GM12892 (cell line): ENCODE results near the gene LAMA5.

Experiments used
- POLR2A ChIP-seq: IDR thresholded peaks from 2 replicates; pipeline ENCODE4 v1.6.1; 2011; ENCODE audit warnings: low read depth, low read length, control low read depth
- POLR2AphosphoS5 ChIP-seq: IDR thresholded peaks from 2 replicates; pipeline ENCODE4 v1.6.1; 2011; ENCODE audit warnings: low read depth, low read length, control low read depth

DNA sequence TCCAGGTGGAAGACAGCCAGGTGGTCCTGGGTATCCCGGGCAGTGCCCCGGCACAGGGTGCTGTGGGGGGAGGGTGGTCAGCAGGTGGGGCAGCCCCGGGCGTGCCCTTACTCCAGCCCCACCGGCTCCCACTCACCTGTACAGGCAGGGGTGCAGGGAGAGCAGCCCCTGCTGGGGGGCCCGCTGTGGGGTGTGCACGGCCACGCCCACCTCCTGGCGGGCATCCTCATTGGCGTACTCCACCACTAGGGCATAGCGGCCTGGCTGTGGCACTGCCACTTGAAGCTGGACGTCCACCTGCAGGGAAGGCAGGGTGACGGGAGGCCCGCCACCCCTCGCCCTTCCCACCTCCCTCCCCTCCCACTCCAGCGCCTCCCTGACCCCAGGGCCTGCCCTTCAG lies 34.7 kb downstream of the LAMA5 start:
- no peak for TF ChIP-seq POLR2A
- TF ChIP-seq POLR2AphosphoS5 = no peak
